Activated CD4-positive, alpha-beta T cell treated with anti-CD3 and anti-CD28 coated beads, Interleukin-2, amount 10 ng/mL, durations not matched to agents 7 days and 5 days (primary cell): ENCODE data around the gene GPC3. TPM values are rescaled to one million over a fixed set of nuclear protein-coding genes. Genes with fewer than 3 reads are reported as not detected.

Experiments
- CTCF ChIA-PET: fragments of 350-600 bp; sonication (Branson Sonifier 250); formaldehyde crosslinking; loops from one replicate; lab custom pipeline; 2021; ENCODE audit warnings: antibody characterized with exemption; lab: Charles Lee
- POLR2A ChIA-PET: fragments of 350-600 bp; sonication (Branson Sonifier 250); formaldehyde crosslinking; loops from one replicate; lab custom pipeline; 2021; ENCODE audit warnings: antibody characterized with exemption; lab: Charles Lee
- DNase-seq: peaks from one replicate; pipeline ENCODE4 v3.0.0-alpha.2; 2020
- H3K27ac Mint-ChIP-seq: one replicate; pipeline ENCODE4 v1.8.0; 2021; ENCODE audit warnings: mild to moderate bottlenecking, moderate library complexity, mixed read lengths
- H3K27me3 Mint-ChIP-seq: one replicate; pipeline ENCODE4 v1.8.0; 2021; ENCODE audit warnings: mixed read lengths
- H3K36me3 Mint-ChIP-seq: one replicate; pipeline ENCODE4 v1.8.0; 2021; ENCODE audit warnings: low read depth, mixed read lengths
- H3K4me1 Mint-ChIP-seq: one replicate; pipeline ENCODE4 v1.8.0; 2021; ENCODE audit warnings: mixed read lengths
- H3K4me3 Mint-ChIP-seq: one replicate; pipeline ENCODE4 v1.8.0; 2021; ENCODE audit warnings: mild to moderate bottlenecking, moderate library complexity, mixed read lengths
- H3K9me3 Mint-ChIP-seq: one replicate; pipeline ENCODE4 v1.8.0; 2021; ENCODE audit warnings: mixed read lengths
- total RNA-seq, 2 experiments: library from RNA; stranded (reverse); gene quantifications; one replicate each; pipeline ENCODE4 v1.2.3, GENCODE V29; 2021

GPC3 gene
- total RNA-seq, 2 experiments from 2014 or later, result 0.81 to 1.0 TPM

- no peaks in the 10 kb centered on the region for H3K36me3 Mint-ChIP-seq
- peaks cover 3% of the 10 kb centered on the region for H3K27me3 Mint-ChIP-seq
- POLR2A ChIA-PET, result no interaction called here
- no peak overlapping the region for H3K27ac Mint-ChIP-seq
- H3K4me1 Mint-ChIP-seq, result no peaks in the 10 kb centered on the region
- H3K9me3 Mint-ChIP-seq, result no peaks in the 10 kb centered on the region
- no peak for DNase-seq
- CTCF ChIA-PET, result no interaction called here
- H3K4me3 Mint-ChIP-seq, result no peak overlapping the region
Measured at GRCh38 chrX:133819546-133819945, 165.8 kb downstream of the GPC3 start.

- Mint-ChIP-seq H3K9me3 (no peaks in the 10 kb centered on the region), H3K36me3 (no peaks in the 10 kb centered on the region), H3K27me3 (peaks cover 3% of the 10 kb centered on the region), H3K4me1 (no peaks in the 10 kb centered on the region), H3K4me3 (no peak overlapping the region), H3K27ac (no peak overlapping the region)
- CTCF ChIA-PET, result no interaction called here
- DNase-seq, result no peak
- POLR2A ChIA-PET, result no interaction called here
Measured at GRCh38 chrX:133818019-133818418, 167.4 kb downstream of the GPC3 start.

- H3K4me1 Mint-ChIP-seq, result no peaks in the 10 kb centered on the region
- H3K9me3 Mint-ChIP-seq, result no peaks in the 10 kb centered on the region
- no peak for DNase-seq
- H3K36me3 Mint-ChIP-seq, result no peaks in the 10 kb centered on the region
- ChIA-PET CTCF (no interaction called here), POLR2A (no interaction called here)
- no peak overlapping the region for H3K4me3 Mint-ChIP-seq
- H3K27ac Mint-ChIP-seq, result no peak overlapping the region
- H3K27me3 Mint-ChIP-seq, result peaks cover 3% of the 10 kb centered on the region
Measured at GRCh38 chrX:133815496-133815895, 169.9 kb downstream of the GPC3 start.

GRCh38 chrX:133813971-133814370 is 171.4 kb downstream of the GPC3 start:
- Mint-ChIP-seq H3K27me3 (peaks cover 3% of the 10 kb centered on the region), H3K9me3 (no peaks in the 10 kb centered on the region), H3K4me3 (no peak overlapping the region), H3K4me1 (no peaks in the 10 kb centered on the region), H3K36me3 (no peaks in the 10 kb centered on the region), H3K27ac (no peak overlapping the region)
- ChIA-PET POLR2A (no interaction called here), CTCF (interaction anchor here (1.3 kb wide), 1 partner anchor 153 kb away, joined by 3 read pairs; no protein-coding TSS in a partner anchor)
- DNase-seq, result no peak

- H3K27ac Mint-ChIP-seq, result no peak overlapping the region
- CTCF ChIA-PET, result interaction anchor here (0.7 kb wide), 1 partner anchor 13 kb away, joined by 3 read pairs; no protein-coding TSS in a partner anchor
- POLR2A ChIA-PET, result no interaction called here
- no peaks in the 10 kb centered on the region for H3K36me3 Mint-ChIP-seq
- H3K27me3 Mint-ChIP-seq, result peaks cover 3% of the 10 kb centered on the region
- no peaks in the 10 kb centered on the region for H3K9me3 Mint-ChIP-seq
- H3K4me3 Mint-ChIP-seq, result no peak overlapping the region
- no peak for DNase-seq
- H3K4me1 Mint-ChIP-seq, result no peaks in the 10 kb centered on the region
Measured at GRCh38 chrX:133812402-133812801, 173.0 kb downstream of the GPC3 start.

- no peaks in the 10 kb centered on the region for H3K27me3 Mint-ChIP-seq
- no peak overlapping the region for H3K4me3 Mint-ChIP-seq
- CTCF ChIA-PET, result interaction anchor here (0.8 kb wide), 1 partner anchor 69 kb away, joined by 3 read pairs; no protein-coding TSS in a partner anchor
- H3K36me3 Mint-ChIP-seq, result no peaks in the 10 kb centered on the region
- DNase-seq, result no peak
- no peak overlapping the region for H3K27ac Mint-ChIP-seq
- no peaks in the 10 kb centered on the region for H3K4me1 Mint-ChIP-seq
- no peaks in the 10 kb centered on the region for H3K9me3 Mint-ChIP-seq
- POLR2A ChIA-PET, result no interaction called here
Measured at GRCh38 chrX:133810925-133811324, 174.5 kb downstream of the GPC3 start.

GRCh38 chrX:133804072-133804471 is 181.3 kb downstream of the GPC3 start:
- H3K27me3 Mint-ChIP-seq, result no peaks in the 10 kb centered on the region
- no peaks in the 10 kb centered on the region for H3K4me1 Mint-ChIP-seq
- CTCF ChIA-PET, result interaction anchor here (1.2 kb wide), 1 partner anchor 12 kb away, joined by 3 read pairs; no protein-coding TSS in a partner anchor
- H3K27ac Mint-ChIP-seq, result no peak overlapping the region
- H3K9me3 Mint-ChIP-seq, result no peaks in the 10 kb centered on the region
- POLR2A ChIA-PET, result no interaction called here
- no peaks in the 10 kb centered on the region for H3K36me3 Mint-ChIP-seq
- no peak for DNase-seq
- H3K4me3 Mint-ChIP-seq, result no peak overlapping the region

- CTCF ChIA-PET, result interaction anchor here (1.1 kb wide), 1 partner anchor 10 kb away, joined by 3 read pairs; no protein-coding TSS in a partner anchor
- H3K27me3 Mint-ChIP-seq, result no peaks in the 10 kb centered on the region
Measured at GRCh38 chrX:133796282-133796681, 189.1 kb downstream of the GPC3 start.

GRCh38 chrX:133794126-133794525 is 191.3 kb downstream of the GPC3 start:
- Mint-ChIP-seq H3K36me3 (no peaks in the 10 kb centered on the region), H3K27me3 (no peaks in the 10 kb centered on the region), H3K9me3 (no peaks in the 10 kb centered on the region), H3K4me1 (no peaks in the 10 kb centered on the region), H3K4me3 (no peak overlapping the region), H3K27ac (no peak overlapping the region)
- no peak for DNase-seq
- ChIA-PET CTCF (interaction anchor here (0.5 to 1.1 kb wide), 2 partner anchors 460 to 524 kb away, joined by 3 read pairs; no protein-coding TSS in a partner anchor), POLR2A (no interaction called here)

More at GRCh38 chrX:133796282-133796681, 189.1 kb downstream of the GPC3 start:
- POLR2A ChIA-PET, result no interaction called here
- no peak overlapping the region for H3K27ac Mint-ChIP-seq
- H3K4me1 Mint-ChIP-seq, result no peaks in the 10 kb centered on the region
- H3K9me3 Mint-ChIP-seq, result no peaks in the 10 kb centered on the region
- DNase-seq, result no peak
- H3K36me3 Mint-ChIP-seq, result no peaks in the 10 kb centered on the region
- no peak overlapping the region for H3K4me3 Mint-ChIP-seq

- CTCF ChIA-PET, result interaction anchor here (0.5 to 1.1 kb wide), 2 partner anchors 460 to 525 kb away, joined by 3 read pairs; no protein-coding TSS in a partner anchor
- POLR2A ChIA-PET, result no interaction called here
- Mint-ChIP-seq H3K36me3 (no peaks in the 10 kb centered on the region), H3K9me3 (no peaks in the 10 kb centered on the region), H3K27me3 (no peaks in the 10 kb centered on the region), H3K27ac (no peak overlapping the region), H3K4me1 (no peaks in the 10 kb centered on the region), H3K4me3 (no peak overlapping the region)
- DNase-seq, result no peak
Measured at GRCh38 chrX:133793626-133794025, 191.8 kb downstream of the GPC3 start.

- Mint-ChIP-seq H3K9me3 (no peaks in the 10 kb centered on the region), H3K4me3 (no peak overlapping the region), H3K27ac (no peak overlapping the region), H3K36me3 (no peaks in the 10 kb centered on the region), H3K4me1 (no peaks in the 10 kb centered on the region), H3K27me3 (no peaks in the 10 kb centered on the region)
- ChIA-PET POLR2A (no interaction called here), CTCF (interaction anchor here (0.5 to 1.3 kb wide), 12 partner anchors 9 to 460 kb away, joined by 3 to 5 read pairs (median 3); no protein-coding TSS in a partner anchor)
- peak; percentile 64 for DNase-seq
Measured at GRCh38 chrX:133792198-133792953, 193.0 kb downstream of the GPC3 start.

- no peak overlapping the region for H3K27ac Mint-ChIP-seq
- ChIA-PET CTCF (no interaction called here), POLR2A (no interaction called here)
- H3K4me1 Mint-ChIP-seq, result no peaks in the 10 kb centered on the region
- no peaks in the 10 kb centered on the region for H3K9me3 Mint-ChIP-seq
- H3K4me3 Mint-ChIP-seq, result no peak overlapping the region
- no peak for DNase-seq
- no peaks in the 10 kb centered on the region for H3K27me3 Mint-ChIP-seq
- no peaks in the 10 kb centered on the region for H3K36me3 Mint-ChIP-seq
Measured at GRCh38 chrX:133789829-133790228, 195.6 kb downstream of the GPC3 start.

GRCh38 chrX:133786382-133786781 is 199.0 kb downstream of the GPC3 start:
- no peak overlapping the region for H3K4me3 Mint-ChIP-seq
- no peaks in the 10 kb centered on the region for H3K4me1 Mint-ChIP-seq
- H3K36me3 Mint-ChIP-seq, result no peaks in the 10 kb centered on the region
- POLR2A ChIA-PET, result no interaction called here
- H3K27me3 Mint-ChIP-seq, result no peaks in the 10 kb centered on the region
- peak overlapping the region; percentile 36 for H3K27ac Mint-ChIP-seq
- no peak for DNase-seq
- no peaks in the 10 kb centered on the region for H3K9me3 Mint-ChIP-seq
- CTCF ChIA-PET, result interaction anchor here (0.6 to 1.4 kb wide), 2 partner anchors 10 to 466 kb away, joined by 3 read pairs; no protein-coding TSS in a partner anchor
